Right renal pelvis (tissue), 4 donors: ENCODE measurements around the gene WDFY1. TPM values are rescaled to one million over a fixed set of nuclear protein-coding genes. Genes with fewer than 3 reads are reported as not detected.

Source experiments
- DNase-seq, 4 donors: peaks; one replicate each; pipeline ENCODE4 v3.0.0-alpha.2; 2013; ENCODE audit warnings: low read depth in 4 of 4, low spot score in 3 of 4, missing footprints in 1 of 4
- polyA plus RNA-seq, 4 donors: library from polyadenylated mRNA; unstranded; fragments of 120-200 nt; gene quantifications; one replicate each; pipeline ENCODE4 v1.2.1, GENCODE V29; 2013; ENCODE audit not compliant: insufficient read length in 4 of 4

Gene WDFY1
- polyA plus RNA-seq, 4 donors: 55.4 to 71.2 (median 64.7) TPM

- no peak for DNase-seq
Observed at GRCh38 chr2:223826995-223827394, 118.1 kb downstream of the WDFY1 start.

Other genes with a start within 250 kb of the WDFY1 start
- gene AP1S3, start 107.8 kb downstream of the WDFY1 start, polyA plus RNA-seq: 10 to 100 TPM; 10.5 to 16.5 (median 12.7) TPM
- gene MRPL44, start 12.1 kb upstream of the WDFY1 start, polyA plus RNA-seq: 10 to 100 TPM; 37.0 to 43.2 (median 41.6) TPM
- 100 to 1,000 TPM; 122 to 190 (median 141) TPM for gene SERPINE2, start 94.0 kb upstream of the WDFY1 start, polyA plus RNA-seq